ENCODE results near the gene CHRDL1.

The CHRDL1 gene

DNA sequence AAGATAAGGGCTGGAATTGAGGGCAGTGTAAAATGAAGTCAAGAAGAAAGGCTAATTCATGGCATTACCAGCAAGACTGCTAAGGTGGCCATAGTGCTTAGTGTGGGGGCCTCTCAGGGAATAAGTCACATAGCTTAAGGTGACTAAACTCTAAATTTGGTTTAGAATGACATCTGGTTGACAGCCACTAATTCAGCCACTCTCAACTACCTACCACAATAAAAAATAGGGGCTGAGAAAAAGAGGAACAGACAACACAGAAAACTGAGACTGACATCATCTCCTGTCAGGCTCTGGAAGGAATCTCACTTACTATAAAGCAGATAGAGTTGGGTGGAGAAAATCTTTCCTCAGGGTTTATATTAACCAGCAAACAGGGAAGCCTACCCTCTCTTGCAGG lies 96.9 kb downstream of the CHRDL1 start:
- TF ChIP-seq, protein P1, sequence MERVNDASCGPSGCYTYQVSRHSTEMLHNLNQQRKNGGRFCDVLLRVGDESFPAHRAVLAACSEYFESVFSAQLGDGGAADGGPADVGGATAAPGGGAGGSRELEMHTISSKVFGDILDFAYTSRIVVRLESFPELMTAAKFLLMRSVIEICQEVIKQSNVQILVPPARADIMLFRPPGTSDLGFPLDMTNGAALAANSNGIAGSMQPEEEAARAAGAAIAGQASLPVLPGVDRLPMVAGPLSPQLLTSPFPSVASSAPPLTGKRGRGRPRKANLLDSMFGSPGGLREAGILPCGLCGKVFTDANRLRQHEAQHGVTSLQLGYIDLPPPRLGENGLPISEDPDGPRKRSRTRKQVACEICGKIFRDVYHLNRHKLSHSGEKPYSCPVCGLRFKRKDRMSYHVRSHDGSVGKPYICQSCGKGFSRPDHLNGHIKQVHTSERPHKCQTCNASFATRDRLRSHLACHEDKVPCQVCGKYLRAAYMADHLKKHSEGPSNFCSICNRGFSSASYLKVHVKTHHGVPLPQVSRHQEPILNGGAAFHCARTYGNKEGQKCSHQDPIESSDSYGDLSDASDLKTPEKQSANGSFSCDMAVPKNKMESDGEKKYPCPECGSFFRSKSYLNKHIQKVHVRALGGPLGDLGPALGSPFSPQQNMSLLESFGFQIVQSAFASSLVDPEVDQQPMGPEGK (CRISPR knock-in tag; IDR thresholded peaks at IDR 0.05; ENCODE audit: borderline replicate concordance): no peak
- TF ChIP-seq ZNF565 (CRISPR knock-in tag; conservative IDR thresholded peaks at IDR 0.05; ENCODE audit: low read depth) (no peak), RARB (CRISPR knock-in tag; IDR thresholded peaks at IDR 0.05) (no peak), OSR1 (CRISPR knock-in tag; IDR thresholded peaks at IDR 0.05) (no peak), ZFP30 (CRISPR knock-in tag; IDR thresholded peaks at IDR 0.05) (no peak), GLIS3 (CRISPR knock-in tag; IDR thresholded peaks at IDR 0.05) (no peak), BACH2 (CRISPR knock-in tag; IDR thresholded peaks at IDR 0.05; ENCODE audit: borderline replicate concordance) (no peak)
- TF ChIP-seq, protein P2, sequence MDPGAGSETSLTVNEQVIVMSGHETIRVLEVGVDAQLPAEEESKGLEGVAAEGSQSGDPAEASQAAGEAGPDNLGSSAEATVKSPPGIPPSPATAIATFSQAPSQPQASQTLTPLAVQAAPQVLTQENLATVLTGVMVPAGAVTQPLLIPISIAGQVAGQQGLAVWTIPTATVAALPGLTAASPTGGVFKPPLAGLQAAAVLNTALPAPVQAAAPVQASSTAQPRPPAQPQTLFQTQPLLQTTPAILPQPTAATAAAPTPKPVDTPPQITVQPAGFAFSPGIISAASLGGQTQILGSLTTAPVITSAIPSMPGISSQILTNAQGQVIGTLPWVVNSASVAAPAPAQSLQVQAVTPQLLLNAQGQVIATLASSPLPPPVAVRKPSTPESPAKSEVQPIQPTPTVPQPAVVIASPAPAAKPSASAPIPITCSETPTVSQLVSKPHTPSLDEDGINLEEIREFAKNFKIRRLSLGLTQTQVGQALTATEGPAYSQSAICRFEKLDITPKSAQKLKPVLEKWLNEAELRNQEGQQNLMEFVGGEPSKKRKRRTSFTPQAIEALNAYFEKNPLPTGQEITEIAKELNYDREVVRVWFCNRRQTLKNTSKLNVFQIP (CRISPR knock-in tag; IDR thresholded peaks at IDR 0.05; ENCODE audit: borderline replicate concordance, low read depth): no peak
- ATAC-seq: no peak

DNA sequence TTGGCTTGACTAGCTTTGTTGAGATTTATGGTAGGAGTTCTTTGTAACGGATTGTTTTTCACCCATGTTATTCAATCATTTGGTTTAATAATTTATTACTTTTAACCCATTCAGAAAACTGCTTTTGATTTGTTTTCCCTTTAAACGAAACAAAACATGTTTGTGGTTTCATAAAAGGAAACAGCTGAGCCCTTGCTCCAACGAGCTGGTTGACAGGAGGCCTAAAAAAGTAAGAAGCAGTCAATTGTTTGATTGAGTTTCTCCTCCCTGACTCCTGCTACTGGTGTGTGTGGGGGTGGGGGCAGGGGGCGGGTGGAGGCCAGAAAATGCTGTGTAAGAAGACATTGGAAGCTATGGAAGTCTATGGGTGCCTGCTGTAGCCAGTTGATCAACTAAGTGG lies 102.8 kb downstream of the CHRDL1 start:
- TF ChIP-seq RARB (CRISPR knock-in tag; IDR thresholded peaks at IDR 0.05) (no peak), ESRRG (CRISPR knock-in tag; IDR thresholded peaks at IDR 0.05) (no peak), BACH2 (CRISPR knock-in tag; IDR thresholded peaks at IDR 0.05; ENCODE audit: borderline replicate concordance) (no peak), ZC3H10 (CRISPR knock-in tag; IDR thresholded peaks at IDR 0.05) (no peak), ZFP3 (CRISPR knock-in tag; IDR thresholded peaks at IDR 0.05) (no peak), GLIS3 (CRISPR knock-in tag; IDR thresholded peaks at IDR 0.05) (no peak)
- TF ChIP-seq, protein P2 (CRISPR knock-in tag; IDR thresholded peaks at IDR 0.05; ENCODE audit: borderline replicate concordance, low read depth): no peak
- TF ChIP-seq, protein P1 (CRISPR knock-in tag; IDR thresholded peaks at IDR 0.05; ENCODE audit: borderline replicate concordance): no peak
- no peak for ATAC-seq

DNA sequence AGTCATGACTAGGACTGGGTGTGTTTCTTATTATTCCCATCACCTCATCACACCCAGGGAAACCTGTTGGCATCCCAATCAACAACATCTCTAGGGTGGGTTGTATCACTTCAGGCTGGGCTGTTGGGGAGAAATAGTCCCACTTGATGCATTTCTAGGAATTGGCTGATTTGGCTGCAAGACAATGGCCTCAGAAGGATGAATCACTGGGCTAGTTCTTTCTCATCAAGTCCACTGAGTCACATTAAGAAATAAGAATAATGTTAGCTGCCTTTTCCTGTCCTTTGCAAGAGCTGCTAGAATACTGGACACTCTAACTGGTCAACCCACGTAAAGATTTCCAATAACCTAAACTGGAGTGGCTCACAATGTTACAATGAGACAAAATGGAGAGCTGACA lies 104.2 kb downstream of the CHRDL1 start:
- TF ChIP-seq BACH2 (CRISPR knock-in tag; IDR thresholded peaks at IDR 0.05; ENCODE audit: borderline replicate concordance): no peak
- no peak for TF ChIP-seq ISL1 (CRISPR knock-in tag; IDR thresholded peaks at IDR 0.05)
- no peak for TF ChIP-seq GLIS3 (CRISPR knock-in tag; IDR thresholded peaks at IDR 0.05)
- TF ChIP-seq ESRRG (CRISPR knock-in tag; IDR thresholded peaks at IDR 0.05): no peak
- TF ChIP-seq ZFP3 (CRISPR knock-in tag; IDR thresholded peaks at IDR 0.05): no peak
- TF ChIP-seq ZNF565 (CRISPR knock-in tag; conservative IDR thresholded peaks at IDR 0.05; ENCODE audit: low read depth): no peak
- TF ChIP-seq, protein P3, sequence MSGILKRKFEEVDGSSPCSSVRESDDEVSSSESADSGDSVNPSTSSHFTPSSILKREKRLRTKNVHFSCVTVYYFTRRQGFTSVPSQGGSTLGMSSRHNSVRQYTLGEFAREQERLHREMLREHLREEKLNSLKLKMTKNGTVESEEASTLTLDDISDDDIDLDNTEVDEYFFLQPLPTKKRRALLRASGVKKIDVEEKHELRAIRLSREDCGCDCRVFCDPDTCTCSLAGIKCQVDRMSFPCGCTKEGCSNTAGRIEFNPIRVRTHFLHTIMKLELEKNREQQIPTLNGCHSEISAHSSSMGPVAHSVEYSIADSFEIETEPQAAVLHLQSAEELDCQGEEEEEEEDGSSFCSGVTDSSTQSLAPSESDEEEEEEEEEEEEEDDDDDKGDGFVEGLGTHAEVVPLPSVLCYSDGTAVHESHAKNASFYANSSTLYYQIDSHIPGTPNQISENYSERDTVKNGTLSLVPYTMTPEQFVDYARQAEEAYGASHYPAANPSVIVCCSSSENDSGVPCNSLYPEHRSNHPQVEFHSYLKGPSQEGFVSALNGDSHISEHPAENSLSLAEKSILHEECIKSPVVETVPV (CRISPR knock-in tag; IDR thresholded peaks at IDR 0.05): no peak
- no peak for TF ChIP-seq PPARA (CRISPR knock-in tag; IDR thresholded peaks at IDR 0.05; ENCODE audit: borderline replicate concordance)
- TF ChIP-seq, protein P4, sequence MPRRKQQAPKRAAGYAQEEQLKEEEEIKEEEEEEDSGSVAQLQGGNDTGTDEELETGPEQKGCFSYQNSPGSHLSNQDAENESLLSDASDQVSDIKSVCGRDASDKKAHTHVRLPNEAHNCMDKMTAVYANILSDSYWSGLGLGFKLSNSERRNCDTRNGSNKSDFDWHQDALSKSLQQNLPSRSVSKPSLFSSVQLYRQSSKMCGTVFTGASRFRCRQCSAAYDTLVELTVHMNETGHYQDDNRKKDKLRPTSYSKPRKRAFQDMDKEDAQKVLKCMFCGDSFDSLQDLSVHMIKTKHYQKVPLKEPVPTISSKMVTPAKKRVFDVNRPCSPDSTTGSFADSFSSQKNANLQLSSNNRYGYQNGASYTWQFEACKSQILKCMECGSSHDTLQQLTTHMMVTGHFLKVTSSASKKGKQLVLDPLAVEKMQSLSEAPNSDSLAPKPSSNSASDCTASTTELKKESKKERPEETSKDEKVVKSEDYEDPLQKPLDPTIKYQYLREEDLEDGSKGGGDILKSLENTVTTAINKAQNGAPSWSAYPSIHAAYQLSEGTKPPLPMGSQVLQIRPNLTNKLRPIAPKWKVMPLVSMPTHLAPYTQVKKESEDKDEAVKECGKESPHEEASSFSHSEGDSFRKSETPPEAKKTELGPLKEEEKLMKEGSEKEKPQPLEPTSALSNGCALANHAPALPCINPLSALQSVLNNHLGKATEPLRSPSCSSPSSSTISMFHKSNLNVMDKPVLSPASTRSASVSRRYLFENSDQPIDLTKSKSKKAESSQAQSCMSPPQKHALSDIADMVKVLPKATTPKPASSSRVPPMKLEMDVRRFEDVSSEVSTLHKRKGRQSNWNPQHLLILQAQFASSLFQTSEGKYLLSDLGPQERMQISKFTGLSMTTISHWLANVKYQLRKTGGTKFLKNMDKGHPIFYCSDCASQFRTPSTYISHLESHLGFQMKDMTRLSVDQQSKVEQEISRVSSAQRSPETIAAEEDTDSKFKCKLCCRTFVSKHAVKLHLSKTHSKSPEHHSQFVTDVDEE (CRISPR knock-in tag; IDR thresholded peaks at IDR 0.05): no peak
- TF ChIP-seq ZNF70 (CRISPR knock-in tag; IDR thresholded peaks at IDR 0.05): no peak
- TF ChIP-seq ZC3H10 (CRISPR knock-in tag; IDR thresholded peaks at IDR 0.05): no peak
- TF ChIP-seq RARB (CRISPR knock-in tag; IDR thresholded peaks at IDR 0.05): no peak
- TF ChIP-seq ARNTL (CRISPR knock-in tag; IDR thresholded peaks at IDR 0.05; ENCODE audit: borderline replicate concordance, low read depth): no peak
- no peak for TF ChIP-seq TOX (CRISPR knock-in tag; IDR thresholded peaks at IDR 0.05; ENCODE audit: borderline replicate concordance)
- TF ChIP-seq OSR1 (CRISPR knock-in tag; IDR thresholded peaks at IDR 0.05): no peak
- TF ChIP-seq, protein P5, sequence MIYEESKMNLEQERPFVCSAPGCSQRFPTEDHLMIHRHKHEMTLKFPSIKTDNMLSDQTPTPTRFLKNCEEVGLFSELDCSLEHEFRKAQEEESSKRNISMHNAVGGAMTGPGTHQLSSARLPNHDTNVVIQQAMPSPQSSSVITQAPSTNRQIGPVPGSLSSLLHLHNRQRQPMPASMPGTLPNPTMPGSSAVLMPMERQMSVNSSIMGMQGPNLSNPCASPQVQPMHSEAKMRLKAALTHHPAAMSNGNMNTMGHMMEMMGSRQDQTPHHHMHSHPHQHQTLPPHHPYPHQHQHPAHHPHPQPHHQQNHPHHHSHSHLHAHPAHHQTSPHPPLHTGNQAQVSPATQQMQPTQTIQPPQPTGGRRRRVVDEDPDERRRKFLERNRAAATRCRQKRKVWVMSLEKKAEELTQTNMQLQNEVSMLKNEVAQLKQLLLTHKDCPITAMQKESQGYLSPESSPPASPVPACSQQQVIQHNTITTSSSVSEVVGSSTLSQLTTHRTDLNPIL (CRISPR knock-in tag; IDR thresholded peaks at IDR 0.05; ENCODE audit: low read depth): no peak
- TF ChIP-seq TCF4 (CRISPR knock-in tag; IDR thresholded peaks at IDR 0.05; ENCODE audit: borderline replicate concordance): no peak
- no peak for TF ChIP-seq CSDC2 (CRISPR knock-in tag; IDR thresholded peaks at IDR 0.05)
- no peak for ATAC-seq
